Measurements from ENCODE around the gene SYTL4. TPM values are rescaled to one million over a fixed set of nuclear protein-coding genes. Genes with fewer than 3 reads are reported as not detected.

The SYTL4 gene
- total and polyA plus RNA-seq, 2 experiments from 2014 or later: 0.28 TPM; not detected in 1

- TF ChIP-seq, protein P1, sequence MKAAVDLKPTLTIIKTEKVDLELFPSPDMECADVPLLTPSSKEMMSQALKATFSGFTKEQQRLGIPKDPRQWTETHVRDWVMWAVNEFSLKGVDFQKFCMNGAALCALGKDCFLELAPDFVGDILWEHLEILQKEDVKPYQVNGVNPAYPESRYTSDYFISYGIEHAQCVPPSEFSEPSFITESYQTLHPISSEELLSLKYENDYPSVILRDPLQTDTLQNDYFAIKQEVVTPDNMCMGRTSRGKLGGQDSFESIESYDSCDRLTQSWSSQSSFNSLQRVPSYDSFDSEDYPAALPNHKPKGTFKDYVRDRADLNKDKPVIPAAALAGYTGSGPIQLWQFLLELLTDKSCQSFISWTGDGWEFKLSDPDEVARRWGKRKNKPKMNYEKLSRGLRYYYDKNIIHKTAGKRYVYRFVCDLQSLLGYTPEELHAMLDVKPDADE (IDR thresholded peaks at IDR 0.05): no peak
Measured at GRCh38 chrX:100677611-100678181, 54.2 kb downstream of the SYTL4 start (continued).

DNA sequence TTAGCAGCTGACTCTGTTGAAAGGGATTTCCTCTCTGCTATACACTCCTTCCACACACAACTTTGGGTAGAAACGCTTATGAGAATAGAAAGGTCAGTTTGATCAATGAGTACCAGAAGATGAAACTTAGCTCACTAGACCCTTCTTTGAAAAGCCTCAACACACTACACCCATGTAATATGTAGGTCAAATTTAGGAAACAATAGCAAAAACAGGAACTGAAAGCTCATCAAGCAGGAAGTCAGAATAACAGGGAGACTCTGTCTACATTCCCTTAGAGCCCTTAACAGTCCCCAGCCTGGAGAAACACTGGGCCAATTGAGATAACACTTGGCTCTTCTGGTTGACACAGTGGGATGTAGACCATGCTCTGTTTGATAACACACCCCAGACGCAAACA, 57.2 kb downstream of the SYTL4 start:
- Histone ChIP-seq H3K27me3 (ENCODE audit: insufficient read depth) (no peaks in the 10 kb centered on the region), H3K4me2 (no peak overlapping the region), H3K79me2 (replicated peaks; ENCODE audit: insufficient read depth) (no peaks in the 10 kb centered on the region), H3F3A (replicated peaks; ENCODE audit: low read depth) (no peaks in the 10 kb centered on the region), H3K27ac (ENCODE audit: low read depth) (no peak overlapping the region), H3K4me1 (ENCODE audit: insufficient read depth) (no peaks in the 10 kb centered on the region), H3K36me3 (ENCODE audit: insufficient read depth) (no peaks in the 10 kb centered on the region), H3K4me3 (no peak overlapping the region), H3K9me2 (ENCODE audit: insufficient read depth) (no peaks in the 10 kb centered on the region), H2AFZ (no peak overlapping the region), H4K20me1 (replicated peaks; ENCODE audit: insufficient read depth) (no peaks in the 10 kb centered on the region)
- no peaks in the 10 kb centered on the region for H3K36me3 Mint-ChIP-seq (ENCODE audit: low read depth)
- ATAC-seq: no peak
- no peak overlapping the region for H3K4me3 Mint-ChIP-seq
- no peaks in the 10 kb centered on the region; the same call in 2 of the 3 replicates for H3K4me1 Mint-ChIP-seq
- H3K27ac Mint-ChIP-seq: no peak overlapping the region
- H3K9me3 Mint-ChIP-seq: no peaks in the 10 kb centered on the region
- DNase-seq (ENCODE audit: low spot score): no peak
- no peaks in the 10 kb centered on the region for H3K27me3 Mint-ChIP-seq (ENCODE audit: insufficient read depth, low read depth, poor library complexity)
- TF ChIP-seq EZH2phosphoT487 (IDR thresholded peaks at IDR 0.05; ENCODE audit: unreplicated experiment) (no peak), STAT1 (IDR thresholded peaks at IDR 0.05; ENCODE audit: unreplicated experiment) (no peak), ZNF331 (CRISPR knock-in tag; IDR thresholded peaks at IDR 0.05; ENCODE audit: low read depth) (no peak), POLR2AphosphoS5 (IDR thresholded peaks at IDR 0.05; ENCODE audit: low read depth) (no peak), EZH2 (IDR thresholded peaks at IDR 0.05; ENCODE audit: low read depth, unreplicated experiment) (no peak), JUNB (IDR thresholded peaks at IDR 0.05; ENCODE audit: unreplicated experiment) (no peak), NANOG (IDR thresholded peaks at IDR 0.05; ENCODE audit: borderline replicate concordance) (no peak), REST (IDR thresholded peaks at IDR 0.05; ENCODE audit: unreplicated experiment) (no peak), CREB1 (CRISPR knock-in tag; IDR thresholded peaks at IDR 0.05; ENCODE audit: low read depth) (no peak), ZNF462 (CRISPR knock-in tag; IDR thresholded peaks at IDR 0.05) (no peak)
- TF ChIP-seq, protein P2, sequence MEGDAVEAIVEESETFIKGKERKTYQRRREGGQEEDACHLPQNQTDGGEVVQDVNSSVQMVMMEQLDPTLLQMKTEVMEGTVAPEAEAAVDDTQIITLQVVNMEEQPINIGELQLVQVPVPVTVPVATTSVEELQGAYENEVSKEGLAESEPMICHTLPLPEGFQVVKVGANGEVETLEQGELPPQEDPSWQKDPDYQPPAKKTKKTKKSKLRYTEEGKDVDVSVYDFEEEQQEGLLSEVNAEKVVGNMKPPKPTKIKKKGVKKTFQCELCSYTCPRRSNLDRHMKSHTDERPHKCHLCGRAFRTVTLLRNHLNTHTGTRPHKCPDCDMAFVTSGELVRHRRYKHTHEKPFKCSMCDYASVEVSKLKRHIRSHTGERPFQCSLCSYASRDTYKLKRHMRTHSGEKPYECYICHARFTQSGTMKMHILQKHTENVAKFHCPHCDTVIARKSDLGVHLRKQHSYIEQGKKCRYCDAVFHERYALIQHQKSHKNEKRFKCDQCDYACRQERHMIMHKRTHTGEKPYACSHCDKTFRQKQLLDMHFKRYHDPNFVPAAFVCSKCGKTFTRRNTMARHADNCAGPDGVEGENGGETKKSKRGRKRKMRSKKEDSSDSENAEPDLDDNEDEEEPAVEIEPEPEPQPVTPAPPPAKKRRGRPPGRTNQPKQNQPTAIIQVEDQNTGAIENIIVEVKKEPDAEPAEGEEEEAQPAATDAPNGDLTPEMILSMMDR (conservative IDR thresholded peaks at IDR 0.05; ENCODE audit: low read depth in 2 of 2): no peak
